Measurements from ENCODE around the gene TAL1.

DNA sequence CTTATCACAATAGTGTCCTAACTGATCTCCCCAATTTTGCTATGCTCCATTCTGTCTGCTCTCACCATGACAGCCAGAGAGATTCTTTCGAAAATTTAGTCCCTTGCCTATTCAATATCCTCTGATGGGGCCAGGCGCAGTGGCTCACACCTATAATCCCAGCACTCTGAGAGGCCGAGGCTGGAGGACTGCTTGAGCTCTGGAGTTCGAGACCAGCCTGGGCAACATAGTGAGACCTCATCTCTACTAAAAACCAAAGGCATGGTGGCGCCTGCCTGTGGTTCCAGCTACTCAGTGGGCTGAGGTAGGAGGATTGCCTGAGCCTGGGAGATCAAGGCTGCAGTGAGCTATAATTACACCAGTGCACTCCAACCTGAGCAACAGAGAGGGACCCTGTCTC, 26.1 kb downstream of the TAL1 start:
- TF ChIP-seq, protein P1, sequence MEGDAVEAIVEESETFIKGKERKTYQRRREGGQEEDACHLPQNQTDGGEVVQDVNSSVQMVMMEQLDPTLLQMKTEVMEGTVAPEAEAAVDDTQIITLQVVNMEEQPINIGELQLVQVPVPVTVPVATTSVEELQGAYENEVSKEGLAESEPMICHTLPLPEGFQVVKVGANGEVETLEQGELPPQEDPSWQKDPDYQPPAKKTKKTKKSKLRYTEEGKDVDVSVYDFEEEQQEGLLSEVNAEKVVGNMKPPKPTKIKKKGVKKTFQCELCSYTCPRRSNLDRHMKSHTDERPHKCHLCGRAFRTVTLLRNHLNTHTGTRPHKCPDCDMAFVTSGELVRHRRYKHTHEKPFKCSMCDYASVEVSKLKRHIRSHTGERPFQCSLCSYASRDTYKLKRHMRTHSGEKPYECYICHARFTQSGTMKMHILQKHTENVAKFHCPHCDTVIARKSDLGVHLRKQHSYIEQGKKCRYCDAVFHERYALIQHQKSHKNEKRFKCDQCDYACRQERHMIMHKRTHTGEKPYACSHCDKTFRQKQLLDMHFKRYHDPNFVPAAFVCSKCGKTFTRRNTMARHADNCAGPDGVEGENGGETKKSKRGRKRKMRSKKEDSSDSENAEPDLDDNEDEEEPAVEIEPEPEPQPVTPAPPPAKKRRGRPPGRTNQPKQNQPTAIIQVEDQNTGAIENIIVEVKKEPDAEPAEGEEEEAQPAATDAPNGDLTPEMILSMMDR (IDR thresholded peaks at IDR 0.05) = no peak
- no peak for TF ChIP-seq POLR2A (IDR thresholded peaks at IDR 0.05)
